HepG2 (cell line): ENCODE results near the gene DNMT3L. TPM values are rescaled to one million over a fixed set of nuclear protein-coding genes. Genes with fewer than 3 reads are reported as not detected.

ENCODE experiments used
- BHLHE40 ChIP-seq: IDR thresholded peaks from 2 replicates; pipeline ENCODE4 v1.6.1; 2011; ENCODE audit warnings: low read length, improper control_type of control experiment
- FOXM1 ChIP-seq: sonication (generic); formaldehyde crosslinking; IDR thresholded peaks from 2 replicates; pipeline ENCODE4 v1.5.0; 2020; ENCODE audit warnings: missing genetic modification reagents
- KDM4B ChIP-seq: sonication (generic); formaldehyde crosslinking; IDR thresholded peaks from 2 replicates; pipeline ENCODE4 v1.4.0; 2020; ENCODE audit warnings: missing genetic modification reagents
- KLF12 ChIP-seq: sonication (generic); formaldehyde crosslinking; IDR thresholded peaks from 2 replicates; pipeline ENCODE4 v1.4.0; 2020; ENCODE audit warnings: missing genetic modification reagents, borderline replicate concordance
- MED1 ChIP-seq: sonication (generic); formaldehyde crosslinking; IDR thresholded peaks from 2 replicates; pipeline ENCODE4 v1.4.0; 2020; ENCODE audit warnings: missing genetic modification reagents
- MLLT10 ChIP-seq: sonication (generic); formaldehyde crosslinking; IDR thresholded peaks from 2 replicates; pipeline ENCODE4 v1.4.0; 2020; ENCODE audit warnings: missing genetic modification reagents
- RAD51 ChIP-seq: fragments of 450-650 bp; IDR thresholded peaks from 2 replicates; pipeline ENCODE4 v1.6.1; 2016; ENCODE audit warnings: borderline replicate concordance
- SP1 ChIP-seq, 2 experiments: fragments of 450-650 bp in 1 of 2; sonication (generic) in 1 of 2; formaldehyde crosslinking in 1 of 2; IDR thresholded peaks; 2 replicates each; pipeline versions ENCODE4 v1.4.0 to v1.6.1; 2016 to 2020; ENCODE audit warnings: missing genetic modification reagents in 1 of 2
- TERF1 ChIP-seq: sonication (generic); formaldehyde crosslinking; IDR thresholded peaks from 2 replicates; pipeline ENCODE4 v1.8.0; 2022; ENCODE audit warnings: mild to moderate bottlenecking, missing genetic modification reagents, moderate library complexity
- YEATS2 ChIP-seq: sonication (generic); formaldehyde crosslinking; IDR thresholded peaks from 2 replicates; pipeline ENCODE4 v1.4.0; 2020; ENCODE audit warnings: missing genetic modification reagents, borderline replicate concordance
- ZBTB2 ChIP-seq: sonication (generic); formaldehyde crosslinking; IDR thresholded peaks from 2 replicates; pipeline ENCODE4 v1.8.0; 2022; ENCODE audit warnings: low read depth, missing genetic modification reagents
- ZFY ChIP-seq: sonication (generic); formaldehyde crosslinking; IDR thresholded peaks from 2 replicates; pipeline ENCODE4 v1.4.0; 2020; ENCODE audit warnings: missing genetic modification reagents
- ZNF230 ChIP-seq: sonication (generic); formaldehyde crosslinking; IDR thresholded peaks from 2 replicates; pipeline ENCODE4 v1.4.0; 2020; ENCODE audit warnings: mild to moderate bottlenecking, missing genetic modification reagents
- ZNF335 ChIP-seq: sonication (generic); formaldehyde crosslinking; IDR thresholded peaks from 2 replicates; pipeline ENCODE4 v1.4.0; 2020; ENCODE audit warnings: missing genetic modification reagents
- ZNF362 ChIP-seq: sonication (generic); formaldehyde crosslinking; IDR thresholded peaks from 2 replicates; pipeline ENCODE4 v1.4.0; 2020; ENCODE audit warnings: missing genetic modification reagents, mild to moderate bottlenecking, borderline replicate concordance
- ZNF580 ChIP-seq: IDR thresholded peaks from 2 replicates; pipeline ENCODE4 v1.6.1; 2016; ENCODE audit warnings: low read depth, borderline replicate concordance
- ZNF614 ChIP-seq: IDR thresholded peaks from 2 replicates; pipeline ENCODE4 v1.6.1; 2018; ENCODE audit warnings: missing biosample characterization, missing genetic modification reagents, inconsistent platforms, borderline replicate concordance
- polyA plus RNA-seq, 8 experiments: library from polyadenylated mRNA; depleted of rRNA in 3 of 8; stranded (reverse) in 7 of 8; unstranded in 1 of 8; fragments of >200 nt; fragmentation: Illumina TruSeq in 4 of 8; extraction: Trizol in 4 of 8; gene quantifications; 2 replicates each; pipeline versions ENCODE4 v1.2.1 to v1.2.3, GENCODE V29; 2011 to 2016; ENCODE audit warnings: low read depth in 4 of 8, missing spikeins in 1 of 8, mixed read lengths in 1 of 8; ENCODE audit not compliant: insufficient read depth in 1 of 8
- total RNA-seq, 5 experiments: library from RNA; depleted of rRNA; stranded (reverse); fragments of >200 nt; fragmentation: Illumina TruSeq; extraction: Trizol; gene quantifications; 2 replicates each; pipeline ENCODE4 v1.2.3, GENCODE V29; 2016; ENCODE audit warnings: low read depth in 1 of 5

DNMT3L gene
- total and polyA plus RNA-seq, 2 of the 13 experiments (the other 11 are each of a cell fraction or from before 2014, with no cell fraction given): 0.75 to 1.7 TPM

- TF ChIP-seq ZBTB2 (0 out of 2 replicates have a peak, but pooled peaks have one; percentile 58), ZNF335 (CRISPR knock-in tag) (no peak; the same call in 1 of the 2 replicates), ZNF362 (CRISPR knock-in tag) (0 out of 2 replicates have a peak, but pooled peaks have one; percentile 18), BHLHE40 (no peak), TERF1 (no peak), RAD51 (no peak), ZNF230 (CRISPR knock-in tag) (no peak), KDM4B (CRISPR knock-in tag) (no peak), ZFY (CRISPR knock-in tag) (peak; percentile 81), FOXM1 (CRISPR knock-in tag) (no peak), SP1 (IDR thresholded peaks at IDR 0.05) (no peak), SP1 (CRISPR knock-in tag; IDR thresholded peaks at IDR 0.05) (peak; percentile 11; the same call in 1 of the 2 replicates), ZNF614 (CRISPR knock-in tag) (peak; percentile 17; the same call in 1 of the 2 replicates), ZNF580 (CRISPR knock-in tag) (0 out of 2 replicates have a peak, but pooled peaks have one; percentile 29), KLF12 (CRISPR knock-in tag) (peak; percentile 79; the same call in 1 of the 2 replicates), YEATS2 (no peak), MED1 (no peak), MLLT10 (no peak)
Measured at GRCh38 chr21:44299458-44300261, 38.0 kb upstream of the DNMT3L start, which contains the start of gene PFKL (continued).
